ENCODE data around the gene KCNK18.

- TF ChIP-seq FOXP2 (optimal IDR thresholded peaks at IDR 0.05; ENCODE audit: borderline replicate concordance, extremely low read depth, extremely low read length, insufficient read depth): no peak
- TF ChIP-seq SIN3A (IDR thresholded peaks at IDR 0.05; ENCODE audit: borderline replicate concordance, insufficient read depth, low read length): no peak
- TF ChIP-seq POLR2AphosphoS5 (IDR thresholded peaks at IDR 0.05; ENCODE audit: low read depth, low read length): no peak
- TF ChIP-seq REST (IDR thresholded peaks at IDR 0.05; ENCODE audit: insufficient read depth in 1 of 2, low read depth in 2 of 2, low read length in 2 of 2): no peak
- no peak for TF ChIP-seq TAF1 (IDR thresholded peaks at IDR 0.05; ENCODE audit: borderline replicate concordance, insufficient read depth, low read length)
Observed at GRCh38 chr10:117189557-117189956, 7.7 kb upstream of the KCNK18 start.
